ENCODE measurements around the gene RRP12. TPM values are rescaled to one million over a fixed set of nuclear protein-coding genes. Genes with fewer than 3 reads are reported as not detected.

Gene RRP12
- total and polyA plus RNA-seq, 12 donors = 11.1 to 46.6 (median 22.3) TPM

- no peak overlapping the region for H3K4me3 ChIP-seq
- no peak for ATAC-seq
- intact Hi-C loops (cut with DNase I) = no loop called here
- no peak for TF ChIP-seq CTCF (IDR thresholded peaks at IDR 0.05)
- DNase-seq = no peak
- H3K27me3 ChIP-seq = no peaks in the 10 kb centered on the region
- peaks cover 0 to 11% (median 0%) of the 10 kb centered on the region in 9 donors for H3K4me1 ChIP-seq
- no peak overlapping the region for H3K27ac ChIP-seq
- WGBS, 2 donors = 93 to 100% methylated on average over 5 of the region's 5 CpGs
- H3K9me3 ChIP-seq = no peaks in the 10 kb centered on the region
- H3K36me3 ChIP-seq = peaks cover 0 to 93% (median 18%) of the 10 kb centered on the region in 9 donors
Observed at GRCh38 chr10:97384156-97384555, 17.0 kb downstream of the RRP12 start.

- Histone ChIP-seq H3K36me3 (peaks cover 0 to 94% (median 19%) of the 10 kb centered on the region in 9 donors), H3K27ac (no peak overlapping the region), H3K4me1 (peaks cover 0 to 11% (median 0%) of the 10 kb centered on the region in 9 donors), H3K4me3 (no peak overlapping the region), H3K9me3 (no peaks in the 10 kb centered on the region), H3K27me3 (no peaks in the 10 kb centered on the region)
- ATAC-seq = no peak
- no peak for DNase-seq
- intact Hi-C loops (cut with DNase I) = no loop called here
- TF ChIP-seq CTCF (IDR thresholded peaks at IDR 0.05) = no peak
- WGBS, 2 donors = 93 to 95% methylated on average over 7 of the region's 7 CpGs
Observed at GRCh38 chr10:97383159-97383558, 18.0 kb downstream of the RRP12 start.

GRCh38 chr10:97381626-97382025, 19.5 kb downstream of the RRP12 start:
- 82 to 94% methylated on average over 8 of the region's 8 CpGs for WGBS, 2 donors
- intact Hi-C loops (cut with DNase I) = no loop called here
- TF ChIP-seq CTCF (IDR thresholded peaks at IDR 0.05) = no peak
- peaks cover 0 to 11% (median 0%) of the 10 kb centered on the region in 9 donors for H3K4me1 ChIP-seq
- H3K27me3 ChIP-seq = no peaks in the 10 kb centered on the region
- no peaks in the 10 kb centered on the region for H3K9me3 ChIP-seq
- H3K36me3 ChIP-seq = peaks cover 0 to 94% (median 23%) of the 10 kb centered on the region in 9 donors
- no peak overlapping the region for H3K27ac ChIP-seq
- H3K4me3 ChIP-seq = no peak overlapping the region
- no peak for ATAC-seq
- DNase-seq = no peak

GRCh38 chr10:97380516-97380915, 20.6 kb downstream of the RRP12 start:
- Histone ChIP-seq H3K27me3 (no peaks in the 10 kb centered on the region), H3K4me3 (no peak overlapping the region), H3K36me3 (peaks cover 0 to 94% (median 23%) of the 10 kb centered on the region in 9 donors), H3K4me1 (peaks cover 0 to 4% (median 0%) of the 10 kb centered on the region in 9 donors), H3K9me3 (no peaks in the 10 kb centered on the region), H3K27ac (no peak overlapping the region)
- 87 to 90% methylated on average over 8 of the region's 8 CpGs for WGBS, 2 donors
- intact Hi-C loops (cut with DNase I) = no loop called here
- DNase-seq = no peak
- no peak for TF ChIP-seq CTCF (IDR thresholded peaks at IDR 0.05)
- no peak for ATAC-seq

Measured in heart right ventricle (tissue), 16 donors.